NCI-H510A (cell line): Measurements from ENCODE around the gene SF3B4.

ENCODE experiments used
- DNase-seq: peaks from one replicate; lab custom pipeline; 2025; lab: John Stamatoyannopoulos, UW

SF3B4 gene

DNA sequence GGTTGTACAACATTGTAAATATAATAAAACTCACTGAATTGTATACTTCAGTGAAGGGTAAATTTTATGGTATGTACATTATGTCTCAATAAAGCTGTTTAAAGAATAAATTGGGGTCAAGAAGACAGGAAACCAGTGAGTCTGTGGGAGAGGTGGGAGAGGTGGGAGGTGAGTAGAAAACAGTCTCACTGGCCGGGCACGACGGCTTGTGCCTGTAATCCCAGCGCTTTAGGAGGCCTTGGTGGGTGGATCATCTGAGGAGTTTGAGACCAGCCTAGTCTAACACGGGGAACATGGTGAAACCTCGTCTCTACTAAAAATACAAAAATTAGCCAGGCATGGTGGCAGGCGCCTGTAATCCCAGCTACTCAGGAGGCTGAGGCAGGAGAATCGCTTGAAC is 4.9 kb upstream of the SF3B4 start:
- no peak for DNase-seq

DNA sequence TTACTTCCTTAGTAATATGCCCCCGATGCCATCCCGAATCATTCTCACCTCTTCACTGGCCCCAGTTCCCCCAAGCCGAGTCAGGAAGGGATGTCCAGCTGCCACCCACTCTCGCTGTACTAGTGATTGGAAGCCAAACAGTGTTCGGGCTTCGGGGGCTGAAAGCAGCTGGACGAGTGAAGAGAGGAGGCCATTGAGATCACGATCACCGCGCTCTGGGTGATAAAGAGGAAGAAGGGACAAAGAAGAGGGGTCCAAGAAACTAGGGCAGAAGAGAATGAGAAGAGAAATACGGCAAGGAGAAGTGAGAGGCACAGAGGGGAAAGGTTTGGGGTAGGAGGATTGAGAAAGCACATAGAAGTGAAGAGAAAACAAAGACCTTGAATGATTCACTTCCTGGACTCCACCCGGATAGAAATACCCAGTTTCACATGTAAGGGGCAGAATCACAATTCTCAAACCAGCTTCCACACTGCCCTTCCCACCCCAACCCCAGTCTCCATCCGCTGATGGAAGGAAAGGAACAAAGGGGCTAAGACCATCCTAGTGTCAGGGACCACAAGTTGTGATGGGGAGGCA is 3.7 kb upstream of the SF3B4 start:
- DNase-seq = no peak

DNA sequence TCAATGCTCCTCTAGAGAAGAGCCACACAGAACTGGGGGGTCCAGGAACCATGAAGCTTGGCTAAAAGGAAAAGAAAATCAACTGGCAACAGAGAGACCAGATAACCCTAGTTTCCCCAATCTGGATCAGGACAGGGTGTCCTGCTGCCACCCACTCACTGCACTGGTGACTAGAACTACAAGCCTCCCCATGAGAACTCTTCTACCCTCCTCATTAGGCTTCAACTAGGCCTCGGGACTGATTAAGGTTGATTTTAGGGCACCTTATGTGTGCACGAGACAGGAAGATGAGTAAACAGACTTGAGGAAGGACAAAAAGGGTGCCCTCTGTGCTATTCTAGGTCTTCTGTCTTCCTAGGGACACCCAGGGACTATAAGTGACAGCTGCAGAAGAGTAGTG is 2.3 kb upstream of the SF3B4 start:
- no peak for DNase-seq

DNA sequence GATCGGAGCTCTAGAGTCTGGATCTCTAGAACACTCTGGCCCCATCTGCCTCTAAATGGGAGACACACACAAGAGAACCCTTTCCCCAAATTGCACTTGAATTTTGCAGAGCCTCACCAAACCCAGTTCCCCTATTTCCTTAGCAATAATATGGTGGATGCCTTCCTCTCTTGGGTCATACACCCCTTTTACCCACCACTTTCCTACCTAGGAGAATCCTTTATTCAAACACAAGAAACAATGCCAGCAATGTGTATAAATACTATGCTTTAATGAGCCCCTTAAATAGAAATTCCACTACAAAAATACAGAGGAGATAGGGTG is 760 bp upstream of the SF3B4 start:
- no peak for DNase-seq

- no peak for DNase-seq
Measured at GRCh38 chr1:149927056-149927562, 494 bp downstream of the SF3B4 start.

DNA sequence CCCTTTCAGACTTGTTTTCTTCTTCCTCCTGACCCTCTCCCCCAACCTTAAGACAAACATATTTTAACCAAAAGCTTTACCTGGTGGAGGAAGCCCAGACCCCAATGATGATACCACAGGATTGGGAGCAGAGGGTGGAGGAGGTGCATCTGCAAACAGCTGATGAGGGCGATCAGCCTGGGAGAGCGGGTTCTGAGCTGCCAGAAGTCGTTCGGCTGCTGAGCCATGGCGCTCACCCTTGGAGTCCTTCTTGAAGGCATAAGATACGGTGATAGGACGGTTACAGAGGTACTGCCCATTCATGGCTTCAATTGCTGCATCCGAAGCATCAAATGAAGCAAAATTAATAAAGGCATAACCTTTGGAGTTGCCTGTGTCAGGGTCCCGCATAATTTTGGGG is 1.3 kb downstream of the SF3B4 start:
- no peak for DNase-seq

- no peak for DNase-seq
Measured at GRCh38 chr1:149925751-149926150, 1.9 kb downstream of the SF3B4 start.

GRCh38 chr1:149925345-149925744 is 2.3 kb downstream of the SF3B4 start:
- no peak for DNase-seq

DNA sequence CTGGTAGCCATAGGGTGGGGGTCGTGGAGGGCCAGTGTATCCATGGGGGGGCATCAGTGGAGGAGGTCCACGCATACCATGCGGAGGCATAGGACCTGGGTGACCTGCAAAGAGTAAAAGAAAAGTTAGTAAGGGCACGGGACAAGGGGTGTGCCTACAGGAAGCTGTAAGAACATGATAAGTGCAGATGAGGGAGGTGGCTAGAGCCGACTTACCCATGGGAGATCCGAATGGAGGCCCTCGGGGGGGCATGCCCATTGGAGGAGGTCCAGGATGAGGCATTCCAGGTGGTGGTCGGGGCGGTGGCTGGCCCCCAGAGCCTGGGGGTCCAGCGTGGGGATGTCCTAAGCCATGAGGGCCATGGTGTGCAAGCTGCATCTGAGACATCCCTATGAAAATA is 4.0 kb downstream of the SF3B4 start:
- no peak for DNase-seq

DNA sequence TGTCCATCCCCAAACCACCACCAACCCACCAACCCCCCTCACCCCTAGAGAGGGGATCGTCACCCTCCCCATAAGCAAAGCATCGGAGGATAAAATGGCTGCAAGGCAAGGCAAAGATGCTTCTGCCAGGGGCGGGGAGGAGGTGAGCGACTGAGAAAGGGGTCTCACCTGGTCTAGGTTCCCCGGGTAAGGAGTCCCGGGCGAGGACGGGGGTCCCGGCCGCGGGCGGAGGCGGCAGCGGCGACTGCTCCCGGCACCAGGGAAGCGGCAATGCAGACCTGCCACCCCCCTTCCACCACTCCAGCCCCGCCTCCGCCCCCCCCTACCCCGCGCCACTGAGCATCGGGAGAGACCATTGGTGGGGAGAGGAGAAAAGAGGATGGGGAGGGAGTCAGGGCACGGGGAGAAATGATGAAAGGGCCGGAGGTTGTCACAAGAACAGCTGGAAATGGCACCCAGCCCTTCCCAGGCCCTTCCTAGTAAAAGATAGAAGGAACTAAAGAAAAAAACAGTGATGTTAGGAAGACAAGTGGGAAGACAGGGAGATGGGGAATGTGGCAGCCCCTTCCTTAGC is 9.9 kb downstream of the SF3B4 start, which contains the start of gene SV2A:
Gene SV2A (minus strand): TSS at position 274 of the 574 bp plus-strand sequence. CDS start 4,004 bp downstream, outside the sequence.
- DNase-seq = peak; percentile 72

- DNase-seq = no peak
Measured at GRCh38 chr1:149916898-149917252, 10.7 kb downstream of the SF3B4 start.

DNA sequence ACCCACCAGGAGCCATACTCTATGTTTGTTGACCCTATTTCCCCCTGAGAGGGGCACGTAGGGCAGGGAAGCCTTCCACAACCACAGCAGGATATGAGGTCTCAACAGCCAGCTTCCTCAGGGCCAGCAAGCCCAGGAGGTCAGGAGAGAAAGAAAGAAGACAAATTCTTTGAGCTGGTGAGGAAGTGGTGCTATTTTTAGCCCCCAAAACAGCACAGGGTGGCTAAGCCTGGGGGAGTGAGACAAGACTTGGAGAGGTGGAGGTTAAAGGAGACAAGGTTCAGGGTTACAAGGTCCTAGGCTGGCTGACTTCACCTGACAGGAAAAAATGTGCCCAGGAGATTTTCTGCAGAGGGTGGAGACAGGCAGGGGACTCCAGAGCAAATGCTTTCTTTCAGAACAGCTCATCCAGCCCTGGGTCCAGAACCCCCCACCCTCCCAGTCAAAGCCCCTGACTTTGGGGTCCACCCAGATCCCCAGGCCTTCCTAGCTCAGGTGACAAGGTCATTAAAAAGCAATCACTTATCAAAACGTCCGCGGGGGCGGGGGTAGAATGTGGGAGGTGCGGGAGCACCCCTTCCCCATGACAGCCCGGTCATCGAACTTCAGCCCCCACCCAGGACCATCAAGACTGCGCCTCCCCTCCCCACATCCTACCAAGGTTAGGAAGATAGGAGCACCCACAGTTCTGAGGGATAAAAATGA is 11.3 kb downstream of the SF3B4 start:
- no peak for DNase-seq

DNA sequence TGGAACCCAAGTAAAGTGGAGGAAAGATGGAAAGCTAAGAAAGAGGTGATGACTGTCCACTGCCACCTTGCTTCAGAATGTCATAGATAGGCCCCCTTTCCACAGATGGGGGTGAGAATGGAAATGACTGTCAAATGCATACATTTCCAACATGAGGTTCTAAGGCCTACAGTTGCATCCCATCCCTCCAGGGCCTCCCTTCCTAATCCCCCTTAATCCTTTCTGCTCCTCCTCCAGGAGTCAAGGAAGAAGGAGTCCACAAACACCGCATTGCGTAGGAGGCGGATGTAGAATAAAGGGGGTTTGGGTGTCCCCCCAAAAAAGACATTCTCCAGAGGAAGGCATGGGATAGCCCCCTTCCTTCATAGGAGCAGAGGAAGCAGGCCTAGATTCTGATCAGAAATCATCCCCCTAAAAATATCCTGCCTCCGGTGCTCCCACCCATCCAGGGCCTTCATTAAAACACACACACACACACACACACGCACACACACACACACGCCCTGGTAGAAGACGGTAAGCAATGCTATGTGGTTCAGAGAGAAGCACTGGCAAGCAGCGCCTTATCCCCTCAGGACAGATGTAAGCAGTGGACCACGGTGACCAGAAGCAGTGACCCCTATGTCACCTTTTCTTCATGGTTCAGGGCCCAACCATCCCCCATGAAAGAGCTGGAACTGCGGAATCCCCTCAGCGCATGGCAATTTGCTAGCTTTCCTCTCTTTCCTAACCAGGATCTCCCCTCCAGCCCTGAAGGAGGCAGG is 12.0 kb downstream of the SF3B4 start:
- no peak for DNase-seq

DNA sequence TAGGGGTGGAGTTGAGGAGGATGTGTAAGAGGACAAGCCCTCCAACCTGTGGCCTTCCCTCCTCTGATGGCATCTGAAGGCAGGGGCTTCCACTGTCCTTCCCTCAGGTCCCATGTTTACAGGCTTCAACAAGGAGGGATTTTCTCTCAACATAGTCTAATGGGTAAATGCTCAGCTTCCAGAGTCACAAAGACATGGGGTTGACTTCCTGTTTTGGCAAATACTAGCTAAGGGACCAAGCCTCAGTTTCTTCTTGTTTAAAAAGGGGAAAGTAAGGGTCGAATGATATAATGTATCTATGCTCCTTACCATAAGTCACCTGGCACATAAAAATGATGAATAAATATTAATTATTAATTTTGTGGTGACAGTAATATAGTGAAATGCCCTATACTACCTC is 13.1 kb downstream of the SF3B4 start:
- DNase-seq = no peak

DNA sequence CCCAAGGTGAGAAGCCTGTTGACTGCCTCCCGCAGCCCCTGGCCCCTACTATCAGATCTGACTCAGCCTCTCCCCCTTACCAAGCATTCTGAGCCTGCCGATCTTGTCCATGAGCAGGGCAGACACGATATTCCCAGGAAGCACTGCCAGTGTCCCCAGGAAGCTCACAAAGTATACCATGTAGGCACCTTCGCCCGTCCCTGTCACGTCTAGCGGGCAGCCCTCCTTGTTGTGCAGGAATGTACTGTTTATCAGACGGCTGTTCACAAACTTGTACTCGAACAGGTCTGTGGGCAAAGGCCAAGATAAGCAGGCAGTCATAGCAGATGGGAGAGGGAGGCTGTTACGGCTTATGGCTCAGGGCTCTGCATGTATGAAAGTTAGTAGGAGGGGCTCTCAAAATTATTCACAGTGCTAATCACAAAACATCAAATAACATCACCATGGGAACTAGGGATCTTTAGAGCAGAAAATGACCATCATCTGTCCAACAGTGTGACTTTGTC is 21.0 kb downstream of the SF3B4 start:
- DNase-seq = no peak

DNA sequence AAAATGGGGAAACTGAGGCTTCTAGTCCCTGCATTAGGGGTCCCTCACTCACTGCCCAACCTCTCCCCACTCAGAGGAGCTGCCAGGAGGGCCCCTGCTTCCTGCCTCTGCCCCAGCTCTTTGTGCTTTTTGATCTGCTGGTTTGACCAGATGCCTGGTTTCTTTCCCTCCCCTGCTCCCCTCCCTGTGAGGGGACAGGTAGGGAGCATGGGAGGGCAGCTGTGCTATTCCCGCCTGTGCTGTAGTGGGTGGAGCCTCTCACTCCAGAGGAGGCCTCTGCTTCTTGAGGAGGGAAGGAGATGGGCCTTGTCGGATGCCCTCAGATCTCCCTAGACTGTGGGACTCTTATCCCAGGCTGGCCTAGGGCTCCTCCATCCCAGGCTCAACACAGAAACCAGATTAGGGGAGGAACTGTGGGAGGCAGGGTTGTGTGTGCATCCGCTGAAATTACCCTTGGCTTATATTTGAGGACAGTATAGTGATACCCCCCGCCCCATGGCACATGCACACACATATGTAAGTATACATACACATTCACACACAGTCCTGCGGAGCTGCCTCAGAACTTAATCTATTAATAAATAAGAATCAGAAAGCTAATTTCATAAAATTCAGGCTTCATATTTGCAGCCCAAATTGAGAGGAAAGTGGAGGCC is 23.6 kb downstream of the SF3B4 start:
- DNase-seq = no peak

- DNase-seq = peak; percentile 89
Measured at GRCh38 chr1:149899460-149900284, 27.9 kb downstream of the SF3B4 start, which contains the start of gene BOLA1. BOLA1 (plus strand) TSS chr1:149899568; CDS start chr1:149900060, 492 bp downstream.

GRCh38 chr1:149896575-149896974 is 31.0 kb downstream of the SF3B4 start:
- DNase-seq = no peak

GRCh38 chr1:149888999-149889289 is 38.7 kb downstream of the SF3B4 start:
- DNase-seq = no peak

- peak; percentile 84 for DNase-seq
Measured at GRCh38 chr1:149888247-149888998, 39.2 kb downstream of the SF3B4 start.
